ENCODE measurements around the gene PRR5.

Gene PRR5

GRCh38 chr22:44755417-44755816 lies 53.4 kb downstream of the PRR5 start:
- DNase-seq (ENCODE audit: low read depth in 2 of 2): no peak

- no peak for DNase-seq (ENCODE audit: low read depth in 2 of 2)
These were observed 54.0 kb downstream of the PRR5 start for GRCh38 chr22:44755956-44756361.

GRCh38 chr22:44758344-44758973 lies 56.5 kb downstream of the PRR5 start:
- DNase-seq (ENCODE audit: low read depth in 2 of 2): no peak

GRCh38 chr22:44759001-44759400 lies 57.0 kb downstream of the PRR5 start:
- DNase-seq (ENCODE audit: low read depth in 2 of 2): no peak

GRCh38 chr22:44759430-44760310 lies 57.7 kb downstream of the PRR5 start:
- DNase-seq (ENCODE audit: low read depth in 2 of 2): no peak

- no peak for DNase-seq (ENCODE audit: low read depth in 2 of 2)
These were observed 58.5 kb downstream of the PRR5 start for GRCh38 chr22:44760476-44760875.

- no peak for DNase-seq (ENCODE audit: low read depth in 2 of 2)
These were observed 59.0 kb downstream of the PRR5 start for GRCh38 chr22:44761025-44761424.

- DNase-seq (ENCODE audit: low read depth in 2 of 2): no peak
These were observed 62.4 kb downstream of the PRR5 start for GRCh38 chr22:44764373-44764772.

- DNase-seq (ENCODE audit: low read depth in 2 of 2): no peak
These were observed 63.0 kb downstream of the PRR5 start for GRCh38 chr22:44764974-44765373.

GRCh38 chr22:44765571-44766285 lies 63.7 kb downstream of the PRR5 start:
- DNase-seq (ENCODE audit: low read depth in 2 of 2): no peak

GRCh38 chr22:44773082-44773481 lies 71.1 kb downstream of the PRR5 start:
- no peak for DNase-seq (ENCODE audit: low read depth in 2 of 2)

GRCh38 chr22:44775862-44776261 lies 73.9 kb downstream of the PRR5 start:
- DNase-seq (ENCODE audit: low read depth in 2 of 2): no peak

GRCh38 chr22:44776605-44777363 lies 74.8 kb downstream of the PRR5 start:
- no peak for DNase-seq (ENCODE audit: low read depth in 2 of 2)

GRCh38 chr22:44777364-44777755 lies 75.4 kb downstream of the PRR5 start:
- DNase-seq (ENCODE audit: low read depth in 2 of 2): no peak

- no peak for DNase-seq (ENCODE audit: low read depth in 2 of 2)
These were observed 79.0 kb downstream of the PRR5 start for GRCh38 chr22:44780876-44781449.

GRCh38 chr22:44782363-44782963 lies 80.5 kb downstream of the PRR5 start:
- DNase-seq (ENCODE audit: low read depth in 2 of 2): no peak

GRCh38 chr22:44783091-44783490 lies 81.1 kb downstream of the PRR5 start:
- DNase-seq (ENCODE audit: low read depth in 2 of 2): no peak

GRCh38 chr22:44783581-44783980 lies 81.6 kb downstream of the PRR5 start:
- no peak for DNase-seq (ENCODE audit: low read depth in 2 of 2)

- no peak for DNase-seq (ENCODE audit: low read depth in 2 of 2)
These were observed 84.1 kb downstream of the PRR5 start for GRCh38 chr22:44786136-44786535.

- no peak for DNase-seq (ENCODE audit: low read depth in 2 of 2)
These were observed 84.6 kb downstream of the PRR5 start for GRCh38 chr22:44786610-44787009.
